Neural crest cell (in vitro differentiated cells): Measurements from ENCODE around the gene ADCY3. TPM values are rescaled to one million over a fixed set of nuclear protein-coding genes. Genes with fewer than 3 reads are reported as not detected.

ENCODE experiments used
- DNase-seq: peaks from one replicate; pipeline ENCODE4 v3.0.0; 2021; ENCODE audit warnings: low read depth, mixed read lengths, low spot score
- H3K27ac Mint-ChIP-seq: one replicate; pipeline ENCODE4 v1.8.0; 2021; ENCODE audit warnings: mild to moderate bottlenecking, mixed read lengths; ENCODE audit not compliant: unreplicated experiment
- H3K27me3 Mint-ChIP-seq: 2 replicates; pipeline ENCODE4 v1.8.0; 2021; ENCODE audit warnings: low read depth, mild to moderate bottlenecking, mixed read lengths
- H3K36me3 Mint-ChIP-seq: 2 replicates; pipeline ENCODE4 v1.8.0; 2021; ENCODE audit warnings: low read depth, mild to moderate bottlenecking, mixed read lengths
- H3K4me1 Mint-ChIP-seq: 2 replicates; pipeline ENCODE4 v1.8.0; 2021; ENCODE audit warnings: mixed read lengths
- H3K4me3 Mint-ChIP-seq: one replicate; pipeline ENCODE4 v1.8.0; 2021; ENCODE audit warnings: mild to moderate bottlenecking, mixed read lengths
- H3K9me3 Mint-ChIP-seq: 2 replicates; pipeline ENCODE4 v1.8.0; 2021; ENCODE audit warnings: mixed read lengths
- total RNA-seq: library from RNA; stranded (reverse); gene quantifications from 2 replicates; pipeline ENCODE4 v1.2.1, GENCODE V29; 2021
- TF ChIP-seq, protein P1 (sequence below): fragments of 200-600 bp; sonication (generic); conservative IDR thresholded peaks from 2 replicates; pipeline ENCODE4 v1.5.0; 2021; ENCODE audit warnings: antibody characterized with exemption, mild to moderate bottlenecking

The ADCY3 gene
- total RNA-seq, 1 donor from 2014 or later = 49.2 TPM

DNA sequence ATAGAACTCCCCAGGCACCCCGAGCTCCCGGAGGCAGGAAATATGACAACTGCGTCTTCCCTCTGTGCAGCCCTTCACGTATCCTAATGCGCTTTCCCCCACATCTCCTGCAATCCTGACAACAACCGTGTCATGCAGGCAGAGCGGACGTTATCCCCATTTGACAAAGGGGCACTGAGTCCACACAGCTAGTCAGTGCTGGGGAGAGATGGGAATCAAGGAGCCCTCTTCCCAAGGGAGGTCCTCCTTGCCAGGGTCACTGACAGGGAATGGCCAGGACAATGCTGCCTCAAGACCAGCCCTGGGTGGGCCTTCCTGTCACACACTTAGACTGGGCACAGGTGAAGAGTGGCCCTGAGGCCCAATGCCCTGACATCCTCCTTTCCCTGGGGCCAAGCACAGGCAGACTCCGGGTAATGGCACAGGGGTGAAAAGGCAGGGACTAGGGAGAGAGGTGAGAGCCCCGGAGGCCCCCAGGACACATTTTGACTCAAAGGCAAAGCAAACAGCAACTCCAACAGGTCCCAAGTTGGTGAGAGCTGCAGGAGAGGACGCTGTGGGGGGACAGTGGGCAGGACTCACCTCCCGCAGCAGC, 2.2 kb downstream of the ADCY3 start:
- peaks cover 4% of the 10 kb centered on the region for H3K36me3 Mint-ChIP-seq
- H3K27ac Mint-ChIP-seq = no peak overlapping the region
- peaks cover 2% of the 10 kb centered on the region for H3K27me3 Mint-ChIP-seq
- no peak for DNase-seq
- peaks cover 26% of the 10 kb centered on the region for H3K4me1 Mint-ChIP-seq
- TF ChIP-seq, protein P1, sequence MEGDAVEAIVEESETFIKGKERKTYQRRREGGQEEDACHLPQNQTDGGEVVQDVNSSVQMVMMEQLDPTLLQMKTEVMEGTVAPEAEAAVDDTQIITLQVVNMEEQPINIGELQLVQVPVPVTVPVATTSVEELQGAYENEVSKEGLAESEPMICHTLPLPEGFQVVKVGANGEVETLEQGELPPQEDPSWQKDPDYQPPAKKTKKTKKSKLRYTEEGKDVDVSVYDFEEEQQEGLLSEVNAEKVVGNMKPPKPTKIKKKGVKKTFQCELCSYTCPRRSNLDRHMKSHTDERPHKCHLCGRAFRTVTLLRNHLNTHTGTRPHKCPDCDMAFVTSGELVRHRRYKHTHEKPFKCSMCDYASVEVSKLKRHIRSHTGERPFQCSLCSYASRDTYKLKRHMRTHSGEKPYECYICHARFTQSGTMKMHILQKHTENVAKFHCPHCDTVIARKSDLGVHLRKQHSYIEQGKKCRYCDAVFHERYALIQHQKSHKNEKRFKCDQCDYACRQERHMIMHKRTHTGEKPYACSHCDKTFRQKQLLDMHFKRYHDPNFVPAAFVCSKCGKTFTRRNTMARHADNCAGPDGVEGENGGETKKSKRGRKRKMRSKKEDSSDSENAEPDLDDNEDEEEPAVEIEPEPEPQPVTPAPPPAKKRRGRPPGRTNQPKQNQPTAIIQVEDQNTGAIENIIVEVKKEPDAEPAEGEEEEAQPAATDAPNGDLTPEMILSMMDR = no peak
- peak overlapping the region; percentile 95 for H3K4me3 Mint-ChIP-seq
- H3K9me3 Mint-ChIP-seq = no peaks in the 10 kb centered on the region

DNA sequence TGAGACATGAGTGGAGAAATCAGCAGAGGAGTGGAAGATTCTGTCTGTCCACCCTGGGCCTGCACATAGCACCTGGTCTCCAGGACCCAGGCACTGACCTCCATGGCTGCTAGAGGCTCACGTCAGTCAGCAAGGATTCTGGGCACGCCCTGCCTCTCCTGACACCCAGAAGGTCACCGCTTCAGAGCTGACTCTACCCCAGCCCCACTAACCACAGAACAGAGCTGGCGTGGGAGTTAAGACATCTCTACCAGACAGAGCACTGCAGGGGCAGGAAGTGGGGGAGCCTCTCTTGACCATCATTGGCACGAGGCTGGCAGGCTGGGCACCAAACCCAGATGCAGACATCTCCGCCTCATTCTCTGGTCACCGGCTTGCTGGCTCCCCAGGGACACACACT, 3.0 kb downstream of the ADCY3 start:
- Mint-ChIP-seq H3K4me3 (peak overlapping the region; percentile 95), H3K27ac (no peak overlapping the region), H3K9me3 (no peaks in the 10 kb centered on the region), H3K27me3 (peaks cover 2% of the 10 kb centered on the region), H3K4me1 (peaks cover 30% of the 10 kb centered on the region), H3K36me3 (peaks cover 4% of the 10 kb centered on the region)
- DNase-seq = no peak
- TF ChIP-seq, protein P1 = no peak

- peaks cover 28% of the 10 kb centered on the region for H3K4me1 Mint-ChIP-seq
- TF ChIP-seq, protein P1 = no peak
- DNase-seq = no peak
- no peaks in the 10 kb centered on the region for H3K9me3 Mint-ChIP-seq
- H3K27ac Mint-ChIP-seq = no peak overlapping the region
- H3K4me3 Mint-ChIP-seq = no peak overlapping the region
- peaks cover 2% of the 10 kb centered on the region for H3K27me3 Mint-ChIP-seq
- H3K36me3 Mint-ChIP-seq = peaks cover 7% of the 10 kb centered on the region
Observed at GRCh38 chr2:24915796-24916195, 4.2 kb downstream of the ADCY3 start.

- H3K4me3 Mint-ChIP-seq = peak overlapping the region; percentile 47
- DNase-seq = no peak
Observed at GRCh38 chr2:24915175-24915574, 4.9 kb downstream of the ADCY3 start.

GRCh38 chr2:24914713-24915112, 5.3 kb downstream of the ADCY3 start:
- Mint-ChIP-seq H3K9me3 (peaks cover 2% of the 10 kb centered on the region), H3K4me3 (peak overlapping the region; percentile 47), H3K27me3 (peaks cover 2% of the 10 kb centered on the region), H3K4me1 (peaks cover 26% of the 10 kb centered on the region), H3K36me3 (peaks cover 15% of the 10 kb centered on the region), H3K27ac (no peak overlapping the region)
- DNase-seq = no peak
- TF ChIP-seq, protein P1 = no peak

More at GRCh38 chr2:24915175-24915574, 4.9 kb downstream of the ADCY3 start:
- Mint-ChIP-seq H3K36me3 (peaks cover 10% of the 10 kb centered on the region), H3K27me3 (peaks cover 2% of the 10 kb centered on the region), H3K9me3 (no peaks in the 10 kb centered on the region), H3K4me1 (peaks cover 25% of the 10 kb centered on the region), H3K27ac (no peak overlapping the region)
- TF ChIP-seq, protein P1 = no peak
